Neural cell (in vitro differentiated cells): ENCODE results near the gene ALLC. TPM values are rescaled to one million over a fixed set of nuclear protein-coding genes. Genes with fewer than 3 reads are reported as not detected.
A peak's percentile ranks its signal among the peaks of the same experiment; 100 is the strongest.

Experiments
- H2AFZ ChIP-seq: fragments of 200-600, 300-800 bp; sonication (generic), shearing (Covaris generic); 2 replicates; pipeline ENCODE4 v1.6.0; 2014; ENCODE audit warnings: low read depth, mild to moderate bottlenecking, antibody characterized with exemption, low read length, moderate library complexity
- H3F3A ChIP-seq: fragments of 200-600 bp; shearing (Covaris generic); 2 replicates; pipeline ENCODE4 v1.6.1; 2016; ENCODE audit warnings: mild to moderate bottlenecking, moderate library complexity, mixed read lengths, antibody characterized with exemption, low read length; ENCODE audit not compliant: insufficient read depth, poor library complexity, severe bottlenecking
- H3K27ac ChIP-seq: fragments of 200-600, 300-800 bp; sonication (generic), shearing (Covaris generic); 2 replicates; pipeline ENCODE4 v1.5.1; 2014; ENCODE audit warnings: mild to moderate bottlenecking, low read length, moderate library complexity
- H3K27me3 ChIP-seq: fragments of 300-800, 200-600 bp; sonication (generic), shearing (Covaris generic); 2 replicates; pipeline ENCODE4 v1.6.0; 2014; ENCODE audit warnings: mild to moderate bottlenecking, low read depth, low read length, moderate library complexity; ENCODE audit not compliant: insufficient read depth
- H3K36me3 ChIP-seq: fragments of 300-800, 200-600 bp; sonication (generic), shearing (Covaris generic); 2 replicates; pipeline ENCODE4 v1.5.1; 2014; ENCODE audit warnings: mild to moderate bottlenecking, antibody characterized with exemption, low read length, moderate library complexity; ENCODE audit not compliant: insufficient read depth
- H3K4me2 ChIP-seq: fragments of 300-800, 200-600 bp; sonication (generic), shearing (Covaris generic); 2 replicates; pipeline ENCODE4 v1.6.0; 2014; ENCODE audit warnings: mild to moderate bottlenecking, low read length
- H3K4me3 ChIP-seq: fragments of 300-800, 200-600 bp; sonication (generic), shearing (Covaris generic); 2 replicates; pipeline ENCODE4 v1.5.1; 2014; ENCODE audit warnings: mild to moderate bottlenecking, low read length, moderate library complexity
- H3K79me2 ChIP-seq: fragments of 200-600 bp; shearing (Covaris generic); replicated peaks from 2 replicates; pipeline ENCODE4 v1.6.0; 2014; ENCODE audit warnings: mild to moderate bottlenecking, low read length, moderate library complexity; ENCODE audit not compliant: insufficient read depth
- H3K9ac ChIP-seq: fragments of 300-800, 200-600 bp; sonication (generic), shearing (Covaris generic); 2 replicates; pipeline ENCODE4 v1.6.1; 2016; ENCODE audit warnings: mild to moderate bottlenecking, low read length, mixed read lengths
- H3K9me2 ChIP-seq: fragments of 200-600 bp; shearing (Covaris generic); 2 replicates; pipeline ENCODE4 v1.6.1; 2016; ENCODE audit warnings: mild to moderate bottlenecking, low read length, mixed read lengths; ENCODE audit not compliant: insufficient read depth
- H3K9me3 ChIP-seq: fragments of 200-600, 300-800 bp; sonication (generic), shearing (Covaris generic); 2 replicates; pipeline ENCODE4 v1.6.1; 2016; ENCODE audit warnings: mild to moderate bottlenecking, mixed run types, low read length, moderate library complexity, mixed read lengths
- H4K20me1 ChIP-seq: fragments of 200-600 bp; shearing (Covaris generic); 2 replicates; pipeline ENCODE4 v1.6.1; 2016; ENCODE audit warnings: mild to moderate bottlenecking, mixed run types; ENCODE audit not compliant: insufficient read depth
- EP300 ChIP-seq: fragments of 450-650 bp; conservative IDR thresholded peaks from 2 replicates; pipeline ENCODE4 v1.6.1; 2014; ENCODE audit warnings: antibody characterized with exemption, mild to moderate bottlenecking, moderate library complexity; ENCODE audit not compliant: poor library complexity, severe bottlenecking
- EZH2 ChIP-seq: fragments of 200-600, 300-800 bp; shearing (Covaris generic), sonication (generic); IDR thresholded peaks from 2 replicates; pipeline ENCODE4 v1.6.1; 2014; ENCODE audit warnings: antibody characterized with exemption, low read length, borderline replicate concordance, mild to moderate bottlenecking; ENCODE audit not compliant: insufficient read depth, poor library complexity, severe bottlenecking
- MXI1 ChIP-seq: fragments of 450-650 bp; conservative IDR thresholded peaks from 2 replicates; pipeline ENCODE4 v1.6.1; 2014; ENCODE audit warnings: antibody characterized with exemption, mild to moderate bottlenecking; ENCODE audit not compliant: poor library complexity, severe bottlenecking
- POLR2AphosphoS5 ChIP-seq: IDR thresholded peaks from 2 replicates; pipeline ENCODE4 v1.6.1; 2012
- RAD21 ChIP-seq: fragments of 450-650 bp; conservative IDR thresholded peaks from 2 replicates; pipeline ENCODE4 v1.6.1; 2014; ENCODE audit warnings: antibody characterized with exemption, mild to moderate bottlenecking, moderate library complexity
- SMC3 ChIP-seq: fragments of 450-650 bp; conservative IDR thresholded peaks from 2 replicates; pipeline ENCODE4 v1.6.1; 2014; ENCODE audit warnings: antibody characterized with exemption, mild to moderate bottlenecking, moderate library complexity; ENCODE audit not compliant: poor library complexity
- TAF1 ChIP-seq: IDR thresholded peaks from 2 replicates; pipeline ENCODE4 v1.6.1; 2012; ENCODE audit warnings: low read depth
- polyA plus RNA-seq: library from polyadenylated mRNA; depleted of rRNA; stranded (reverse); fragments of >200 nt; gene quantifications from 2 replicates; pipeline ENCODE4 v1.2.3, GENCODE V29; 2014
- TF ChIP-seq, protein P1 (sequence below): IDR thresholded peaks from 2 replicates; pipeline ENCODE4 v1.6.1; 2012; ENCODE audit warnings: borderline replicate concordance
- TF ChIP-seq, protein P2 (sequence below): fragments of 450-650 bp; IDR thresholded peaks from 2 replicates; pipeline ENCODE4 v1.5.1; 2014; ENCODE audit warnings: antibody characterized with exemption, mild to moderate bottlenecking, moderate library complexity; ENCODE audit not compliant: poor library complexity, severe bottlenecking

The ALLC gene
- polyA plus RNA-seq, 1 donor from 2014 or later = 0.33 TPM

DNA sequence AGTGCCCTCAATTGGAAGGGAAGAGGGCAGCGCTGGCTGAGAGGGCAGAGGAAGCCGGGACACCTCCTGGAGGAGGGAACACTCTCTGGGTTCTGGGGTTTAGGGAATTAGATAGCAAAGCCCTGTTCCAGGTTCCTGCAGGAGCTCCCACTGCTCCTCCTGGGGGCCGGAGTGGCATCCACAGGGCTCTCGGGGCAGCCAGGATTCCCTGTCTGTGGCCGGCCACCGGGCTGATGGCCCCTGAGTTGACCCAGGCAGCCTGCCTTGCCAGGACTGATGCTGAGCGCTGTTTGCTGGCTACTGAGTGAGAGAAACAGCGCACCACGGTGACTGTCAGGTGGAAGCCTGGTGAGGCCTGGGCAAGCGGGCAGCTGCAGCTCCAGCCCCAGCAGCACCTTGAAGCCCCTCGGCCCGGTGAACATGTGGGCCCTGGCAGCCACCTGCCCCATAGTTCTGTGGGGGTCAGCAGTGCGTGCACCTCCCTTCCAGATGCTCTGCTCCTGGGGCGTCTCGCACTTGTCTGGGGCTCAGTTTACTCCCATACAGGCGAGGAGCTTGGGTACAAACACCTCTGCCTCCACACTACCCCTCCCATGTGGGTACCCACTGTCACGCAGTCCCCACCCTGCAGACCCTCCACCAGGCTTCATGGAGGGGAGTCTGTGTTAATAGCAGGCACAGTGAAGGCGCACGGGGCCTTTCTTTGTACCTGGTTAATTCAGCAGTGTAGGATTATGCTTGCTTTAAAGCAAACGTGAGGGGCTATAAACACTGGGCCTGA is 7.7 kb upstream of the ALLC start:
- peak overlapping the region; percentile 53 for H3K4me3 ChIP-seq
- no peaks in the 10 kb centered on the region for H3K9me3 ChIP-seq
- H3K9ac ChIP-seq = peak overlapping the region; percentile 94
- no peaks in the 10 kb centered on the region for H4K20me1 ChIP-seq
- peak overlapping the region; percentile 2 for H3K4me2 ChIP-seq
- H3F3A ChIP-seq = no peaks in the 10 kb centered on the region
- no peaks in the 10 kb centered on the region for H3K9me2 ChIP-seq
- H2AFZ ChIP-seq = peak overlapping the region; percentile 15
- H3K36me3 ChIP-seq = no peaks in the 10 kb centered on the region
- peak overlapping the region; percentile 100 for H3K27ac ChIP-seq
- TF ChIP-seq, protein P1, sequence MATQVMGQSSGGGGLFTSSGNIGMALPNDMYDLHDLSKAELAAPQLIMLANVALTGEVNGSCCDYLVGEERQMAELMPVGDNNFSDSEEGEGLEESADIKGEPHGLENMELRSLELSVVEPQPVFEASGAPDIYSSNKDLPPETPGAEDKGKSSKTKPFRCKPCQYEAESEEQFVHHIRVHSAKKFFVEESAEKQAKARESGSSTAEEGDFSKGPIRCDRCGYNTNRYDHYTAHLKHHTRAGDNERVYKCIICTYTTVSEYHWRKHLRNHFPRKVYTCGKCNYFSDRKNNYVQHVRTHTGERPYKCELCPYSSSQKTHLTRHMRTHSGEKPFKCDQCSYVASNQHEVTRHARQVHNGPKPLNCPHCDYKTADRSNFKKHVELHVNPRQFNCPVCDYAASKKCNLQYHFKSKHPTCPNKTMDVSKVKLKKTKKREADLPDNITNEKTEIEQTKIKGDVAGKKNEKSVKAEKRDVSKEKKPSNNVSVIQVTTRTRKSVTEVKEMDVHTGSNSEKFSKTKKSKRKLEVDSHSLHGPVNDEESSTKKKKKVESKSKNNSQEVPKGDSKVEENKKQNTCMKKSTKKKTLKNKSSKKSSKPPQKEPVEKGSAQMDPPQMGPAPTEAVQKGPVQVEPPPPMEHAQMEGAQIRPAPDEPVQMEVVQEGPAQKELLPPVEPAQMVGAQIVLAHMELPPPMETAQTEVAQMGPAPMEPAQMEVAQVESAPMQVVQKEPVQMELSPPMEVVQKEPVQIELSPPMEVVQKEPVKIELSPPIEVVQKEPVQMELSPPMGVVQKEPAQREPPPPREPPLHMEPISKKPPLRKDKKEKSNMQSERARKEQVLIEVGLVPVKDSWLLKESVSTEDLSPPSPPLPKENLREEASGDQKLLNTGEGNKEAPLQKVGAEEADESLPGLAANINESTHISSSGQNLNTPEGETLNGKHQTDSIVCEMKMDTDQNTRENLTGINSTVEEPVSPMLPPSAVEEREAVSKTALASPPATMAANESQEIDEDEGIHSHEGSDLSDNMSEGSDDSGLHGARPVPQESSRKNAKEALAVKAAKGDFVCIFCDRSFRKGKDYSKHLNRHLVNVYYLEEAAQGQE = no peak
- TF ChIP-seq, protein P2, sequence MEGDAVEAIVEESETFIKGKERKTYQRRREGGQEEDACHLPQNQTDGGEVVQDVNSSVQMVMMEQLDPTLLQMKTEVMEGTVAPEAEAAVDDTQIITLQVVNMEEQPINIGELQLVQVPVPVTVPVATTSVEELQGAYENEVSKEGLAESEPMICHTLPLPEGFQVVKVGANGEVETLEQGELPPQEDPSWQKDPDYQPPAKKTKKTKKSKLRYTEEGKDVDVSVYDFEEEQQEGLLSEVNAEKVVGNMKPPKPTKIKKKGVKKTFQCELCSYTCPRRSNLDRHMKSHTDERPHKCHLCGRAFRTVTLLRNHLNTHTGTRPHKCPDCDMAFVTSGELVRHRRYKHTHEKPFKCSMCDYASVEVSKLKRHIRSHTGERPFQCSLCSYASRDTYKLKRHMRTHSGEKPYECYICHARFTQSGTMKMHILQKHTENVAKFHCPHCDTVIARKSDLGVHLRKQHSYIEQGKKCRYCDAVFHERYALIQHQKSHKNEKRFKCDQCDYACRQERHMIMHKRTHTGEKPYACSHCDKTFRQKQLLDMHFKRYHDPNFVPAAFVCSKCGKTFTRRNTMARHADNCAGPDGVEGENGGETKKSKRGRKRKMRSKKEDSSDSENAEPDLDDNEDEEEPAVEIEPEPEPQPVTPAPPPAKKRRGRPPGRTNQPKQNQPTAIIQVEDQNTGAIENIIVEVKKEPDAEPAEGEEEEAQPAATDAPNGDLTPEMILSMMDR = no peak
- no peak for TF ChIP-seq SMC3
- TF ChIP-seq TAF1 = no peak
- TF ChIP-seq MXI1 = no peak
- no peak for TF ChIP-seq POLR2AphosphoS5
- no peak for TF ChIP-seq RAD21
- TF ChIP-seq EZH2 = no peak
- TF ChIP-seq EP300 = no peak
- no peaks in the 10 kb centered on the region for H3K79me2 ChIP-seq
- no peaks in the 10 kb centered on the region for H3K27me3 ChIP-seq

DNA sequence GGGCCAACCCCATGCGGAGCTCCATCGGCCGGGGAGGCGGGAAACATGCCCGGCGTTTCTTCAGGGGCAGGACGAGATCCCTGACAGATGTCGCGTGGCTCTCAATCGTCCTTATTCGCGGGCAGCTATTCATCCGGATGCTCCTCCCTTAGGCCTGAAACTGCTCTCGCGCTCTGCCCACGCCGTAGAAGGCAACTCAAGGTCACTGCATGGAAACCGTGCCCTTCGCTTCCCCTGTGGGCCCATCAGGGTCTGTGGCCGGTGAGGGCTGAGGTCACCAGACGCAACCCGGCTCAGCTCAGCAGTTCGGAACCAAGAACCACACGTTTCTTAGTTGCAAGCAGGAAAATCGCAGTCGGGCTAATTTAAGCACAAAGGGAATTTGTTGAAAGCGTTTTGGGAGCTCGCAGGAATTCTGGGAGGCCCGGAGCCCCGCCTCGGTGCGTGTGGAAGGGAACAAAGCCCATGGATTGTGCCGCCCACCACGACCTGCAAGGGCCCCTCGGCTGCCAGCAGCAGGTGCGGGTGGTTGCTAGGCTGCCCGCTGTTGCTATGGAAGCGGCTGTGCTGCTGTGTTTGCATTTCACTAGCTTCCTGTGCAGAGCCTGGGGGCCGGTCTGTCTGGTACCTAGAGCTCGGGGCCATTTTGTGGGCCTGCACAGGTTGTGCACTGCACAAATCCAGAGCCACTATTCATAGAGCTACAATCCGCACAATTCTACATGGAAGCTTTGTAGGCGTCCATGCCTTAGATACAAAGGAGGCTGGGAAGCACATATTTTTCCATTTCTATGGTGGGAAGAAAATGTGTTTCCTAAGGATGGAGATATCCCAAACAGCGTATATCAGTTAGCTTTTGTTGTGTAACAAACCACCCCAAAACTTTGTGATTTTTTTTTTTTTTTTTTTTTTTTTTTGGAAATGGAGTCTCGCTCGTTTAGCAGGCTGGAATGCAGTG is 6.0 kb upstream of the ALLC start:
- H3K36me3 ChIP-seq = no peaks in the 10 kb centered on the region
- H3K79me2 ChIP-seq = no peaks in the 10 kb centered on the region
- no peaks in the 10 kb centered on the region for H3F3A ChIP-seq
- H4K20me1 ChIP-seq = no peaks in the 10 kb centered on the region
- H3K4me2 ChIP-seq = peak overlapping the region; percentile 78
- TF ChIP-seq, protein P2 = no peak
- TF ChIP-seq, protein P1 = peak; percentile 99
- peak; percentile 63 for TF ChIP-seq MXI1
- TF ChIP-seq EP300 = peak; percentile 80
- TF ChIP-seq POLR2AphosphoS5 = peak; percentile 75
- peak; percentile 78 for TF ChIP-seq TAF1
- peak; percentile 29 for TF ChIP-seq SMC3
- peak; percentile 26 for TF ChIP-seq RAD21
- TF ChIP-seq EZH2 = no peak
- peak overlapping the region; percentile 100 for H3K27ac ChIP-seq
- H3K9me2 ChIP-seq = no peaks in the 10 kb centered on the region
- peak overlapping the region; percentile 84 for H2AFZ ChIP-seq
- H3K4me3 ChIP-seq = peak overlapping the region; percentile 68
- H3K27me3 ChIP-seq = no peaks in the 10 kb centered on the region
- peak overlapping the region; percentile 94 for H3K9ac ChIP-seq
- H3K9me3 ChIP-seq = no peaks in the 10 kb centered on the region
